CD14-positive monocyte (primary cell): ENCODE results near the gene ACMSD. TPM values are rescaled to one million over a fixed set of nuclear protein-coding genes. Genes with fewer than 3 reads are reported as not detected.

Experiments used
- DNase-seq, 3 donors: peaks; one replicate each; pipeline ENCODE4 v3.0.0-alpha.2; 2011 to 2022
- H2AFZ ChIP-seq: 2 replicates; pipeline ENCODE4 v1.6.0; 2012; ENCODE audit warnings: mild to moderate bottlenecking, low read depth, low read length, inconsistent platforms; ENCODE audit not compliant: insufficient read depth, poor library complexity, severe bottlenecking
- H3K27ac ChIP-seq, 2 donors: 1 replicate in 1 of 2; 2 replicates in 1 of 2; pipeline ENCODE4 v1.5.1; 2012 to 2013; ENCODE audit warnings: low read length in 2 of 2, control low read depth in 1 of 2, inconsistent platforms in 1 of 2, low read depth in 1 of 2, mild to moderate bottlenecking in 1 of 2
- H3K27me3 ChIP-seq, 2 donors: one replicate each; pipeline versions ENCODE4 v1.6.0 to v1.6.1; 2011 to 2013; ENCODE audit warnings: low read length in 2 of 2; ENCODE audit not compliant: control insufficient read depth in 2 of 2, insufficient read depth in 2 of 2
- H3K36me3 ChIP-seq, 2 donors: replicated peaks in 1 of 2; 1 replicate in 1 of 2; 2 replicates in 1 of 2; pipeline versions ENCODE4 v1.5.1 to v1.6.1; 2012 to 2013; ENCODE audit warnings: low read length in 2 of 2, control low read depth in 1 of 2, inconsistent platforms in 1 of 2, mild to moderate bottlenecking in 1 of 2; ENCODE audit not compliant: insufficient read depth in 2 of 2, control insufficient read depth in 1 of 2
- H3K4me1 ChIP-seq, 2 donors: 1 replicate in 1 of 2; 2 replicates in 1 of 2; pipeline versions ENCODE4 v1.5.1 to v1.6.1; 2012 to 2013; ENCODE audit warnings: low read length in 2 of 2, control low read depth in 1 of 2, inconsistent platforms in 1 of 2, mild to moderate bottlenecking in 1 of 2, moderate library complexity in 1 of 2; ENCODE audit not compliant: insufficient read depth in 2 of 2, control insufficient read depth in 1 of 2
- H3K4me2 ChIP-seq: replicated peaks from 2 replicates; pipeline ENCODE3; 2012; ENCODE audit warnings: low read length, moderate library complexity, mild to moderate bottlenecking; ENCODE audit not compliant: poor library complexity, severe bottlenecking; ENCODE audit errors: extremely low read depth
- H3K4me3 ChIP-seq, 3 experiments: fragments of 200-600 bp in 1 of 3; sonication (generic) in 1 of 3; replicated peaks in 1 of 3; 1 replicate in 2 of 3; 2 replicates in 1 of 3; pipeline ENCODE4 v1.5.1; 2011 to 2013; ENCODE audit warnings: low read length in 3 of 3, mild to moderate bottlenecking in 3 of 3, control low read depth in 2 of 3, low read depth in 2 of 3, inconsistent platforms in 1 of 3, moderate library complexity in 1 of 3
- H3K79me2 ChIP-seq: 2 replicates; pipeline ENCODE4 v1.6.0; 2012; ENCODE audit warnings: mild to moderate bottlenecking, control low read depth, inconsistent platforms, low read length, moderate library complexity; ENCODE audit not compliant: insufficient read depth
- H3K9ac ChIP-seq: 2 replicates; pipeline ENCODE4 v1.6.0; 2017; ENCODE audit warnings: low read length, mild to moderate bottlenecking; ENCODE audit not compliant: insufficient read depth, poor library complexity, severe bottlenecking
- H3K9me3 ChIP-seq, 2 donors: replicated peaks in 1 of 2; 1 replicate in 1 of 2; 2 replicates in 1 of 2; pipeline versions ENCODE4 v1.5.1 to v1.6.1; 2012 to 2013; ENCODE audit warnings: low read length in 2 of 2, control low read depth in 1 of 2; ENCODE audit not compliant: control insufficient read depth in 1 of 2, insufficient read depth in 1 of 2
- H4K20me1 ChIP-seq: 2 replicates; pipeline ENCODE4 v1.6.0; 2012; ENCODE audit warnings: mild to moderate bottlenecking, low read length, control low read depth, moderate library complexity; ENCODE audit not compliant: insufficient read depth
- H3K27ac Mint-ChIP-seq, 7 donors: one replicate each; pipeline ENCODE4 v1.8.0; 2020; ENCODE audit warnings: mild to moderate bottlenecking in 7 of 7, mixed read lengths in 7 of 7, moderate library complexity in 6 of 7, inconsistent platforms in 2 of 7
- H3K27me3 Mint-ChIP-seq, 3 donors: one replicate each; pipeline ENCODE4 v1.8.0; 2021 to 2022; ENCODE audit warnings: low read depth in 3 of 3, mild to moderate bottlenecking in 3 of 3, mixed read lengths in 3 of 3, moderate library complexity in 3 of 3, inconsistent platforms in 1 of 3
- H3K36me3 Mint-ChIP-seq, 2 donors: one replicate each; pipeline ENCODE4 v1.8.0; 2020; ENCODE audit warnings: mixed read lengths in 2 of 2, inconsistent platforms in 1 of 2, mild to moderate bottlenecking in 1 of 2
- H3K4me1 Mint-ChIP-seq: one replicate; pipeline ENCODE4 v1.8.0; 2020; ENCODE audit warnings: mild to moderate bottlenecking, mixed read lengths
- H3K4me3 Mint-ChIP-seq, 2 donors: one replicate each; pipeline ENCODE4 v1.8.0; 2020; ENCODE audit warnings: mild to moderate bottlenecking in 2 of 2, mixed read lengths in 2 of 2, moderate library complexity in 1 of 2
- H3K9me3 Mint-ChIP-seq, 7 donors: one replicate each; pipeline ENCODE4 v1.8.0; 2020 to 2022; ENCODE audit warnings: mixed read lengths in 7 of 7, mild to moderate bottlenecking in 6 of 7, moderate library complexity in 6 of 7, inconsistent platforms in 2 of 7
- WGBS: methylation state at CpG from one replicate; pipeline ENCODE4 v1.1.5; 2013; ENCODE audit warnings: missing lambda C conversion rate; ENCODE audit not compliant: insufficient coverage; 5-methylcytosine and 5-hydroxymethylcytosine counted together
- intact Hi-C, 2 donors: fragments of 100-400 bp; cut with micrococcal nuclease; formaldehyde crosslinking; loops; one replicate each; pipeline versions ENCODE4 v1.15.0 to v1.15.1; 2023
- polyA plus RNA-seq, 3 donors: library from polyadenylated mRNA; depleted of rRNA in 1 of 3; unstranded in 2 of 3; stranded (reverse) in 1 of 3; fragments of 300-500 nt in 2 of 3; fragments of >200 nt in 1 of 3; fragmentation: Illumina TruSeq in 2 of 3; gene quantifications; 1 replicate in 2 of 3; 2 replicates in 1 of 3; pipeline ENCODE4 v1.2.3, GENCODE V29; 2012 to 2021
- TF ChIP-seq, protein P1 (sequence below): fragments of 200-600 bp; IDR thresholded peaks from one replicate; pipeline ENCODE4 v1.8.0; 2022; ENCODE audit warnings: antibody characterized with exemption, mild to moderate bottlenecking

ACMSD gene
- polyA plus RNA-seq, 3 donors = not detected

DNA sequence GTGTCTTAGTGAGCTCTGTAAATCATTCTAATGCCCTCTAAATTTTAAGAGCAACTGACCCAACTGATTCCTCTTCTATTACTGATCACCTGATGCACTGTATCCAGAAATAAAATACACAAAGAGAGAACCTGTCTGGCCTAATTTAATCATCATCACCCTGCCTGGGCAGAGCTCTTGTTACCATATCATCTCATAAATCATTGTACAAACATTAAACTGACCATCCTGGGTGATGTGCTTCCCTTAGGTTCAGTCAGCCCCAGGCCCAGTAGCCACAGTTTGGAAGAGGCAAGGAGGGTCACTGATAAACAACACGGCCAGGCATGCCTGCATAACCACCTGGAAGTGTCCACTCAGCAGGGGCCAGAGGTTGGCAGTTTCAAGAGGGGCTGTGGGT, 22.7 kb upstream of the ACMSD start:
- H3K4me3 Mint-ChIP-seq = no peak overlapping the region
- no peak for DNase-seq
- no peaks in the 10 kb centered on the region for H3K36me3 Mint-ChIP-seq
- H3K27me3 Mint-ChIP-seq = peaks cover 0 to 6% (median 0%) of the 10 kb centered on the region in 3 donors
- H3K4me3 ChIP-seq = no peak overlapping the region
- H3K9ac ChIP-seq = no peak overlapping the region
- H3K27ac ChIP-seq = no peak overlapping the region
- H3K4me1 ChIP-seq = no peaks in the 10 kb centered on the region
- no peaks in the 10 kb centered on the region for H3K27me3 ChIP-seq
- intact Hi-C loops = no loop called here
- no peak overlapping the region for H3K27ac Mint-ChIP-seq
- no peaks in the 10 kb centered on the region for H4K20me1 ChIP-seq
- H3K79me2 ChIP-seq = no peaks in the 10 kb centered on the region
- no CpG with 5 or more reads among the region's 1 CpG for WGBS
- H3K36me3 ChIP-seq = no peaks in the 10 kb centered on the region
- TF ChIP-seq, protein P1, sequence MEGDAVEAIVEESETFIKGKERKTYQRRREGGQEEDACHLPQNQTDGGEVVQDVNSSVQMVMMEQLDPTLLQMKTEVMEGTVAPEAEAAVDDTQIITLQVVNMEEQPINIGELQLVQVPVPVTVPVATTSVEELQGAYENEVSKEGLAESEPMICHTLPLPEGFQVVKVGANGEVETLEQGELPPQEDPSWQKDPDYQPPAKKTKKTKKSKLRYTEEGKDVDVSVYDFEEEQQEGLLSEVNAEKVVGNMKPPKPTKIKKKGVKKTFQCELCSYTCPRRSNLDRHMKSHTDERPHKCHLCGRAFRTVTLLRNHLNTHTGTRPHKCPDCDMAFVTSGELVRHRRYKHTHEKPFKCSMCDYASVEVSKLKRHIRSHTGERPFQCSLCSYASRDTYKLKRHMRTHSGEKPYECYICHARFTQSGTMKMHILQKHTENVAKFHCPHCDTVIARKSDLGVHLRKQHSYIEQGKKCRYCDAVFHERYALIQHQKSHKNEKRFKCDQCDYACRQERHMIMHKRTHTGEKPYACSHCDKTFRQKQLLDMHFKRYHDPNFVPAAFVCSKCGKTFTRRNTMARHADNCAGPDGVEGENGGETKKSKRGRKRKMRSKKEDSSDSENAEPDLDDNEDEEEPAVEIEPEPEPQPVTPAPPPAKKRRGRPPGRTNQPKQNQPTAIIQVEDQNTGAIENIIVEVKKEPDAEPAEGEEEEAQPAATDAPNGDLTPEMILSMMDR = no peak
- no peaks in the 10 kb centered on the region for H3K4me1 Mint-ChIP-seq
- H2AFZ ChIP-seq = no peak overlapping the region
- H3K4me2 ChIP-seq = no peak overlapping the region
- peaks cover 12 to 18% of the 10 kb centered on the region in 2 donors for H3K9me3 ChIP-seq
- peaks cover 11 to 23% (median 21%) of the 10 kb centered on the region in 7 donors for H3K9me3 Mint-ChIP-seq

DNA sequence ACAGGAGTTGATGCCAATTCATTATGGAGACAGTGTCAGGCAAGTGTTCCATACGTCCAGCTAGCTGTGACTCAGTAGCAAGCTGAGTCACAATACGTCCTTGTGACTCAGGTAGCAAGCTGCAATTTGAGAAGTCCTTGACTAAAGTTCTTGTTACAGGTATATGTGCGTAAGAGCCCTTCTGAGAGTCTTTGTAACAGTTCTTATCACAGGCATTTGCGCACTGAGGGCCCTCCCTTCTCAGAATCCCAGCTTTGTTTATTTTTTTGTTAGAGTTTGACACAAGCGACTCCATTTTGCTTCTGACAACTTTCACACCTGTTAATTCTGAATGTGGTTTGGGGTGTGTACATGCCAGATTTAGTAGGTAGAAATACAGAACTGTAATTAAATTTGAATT, 20.1 kb upstream of the ACMSD start:
- H3K4me3 Mint-ChIP-seq = no peak overlapping the region
- H3K27ac Mint-ChIP-seq = no peak overlapping the region
- H3K4me2 ChIP-seq = no peak overlapping the region
- H3K79me2 ChIP-seq = no peaks in the 10 kb centered on the region
- DNase-seq = no peak
- TF ChIP-seq, protein P1 = no peak
- no peak overlapping the region for H3K4me3 ChIP-seq
- no peaks in the 10 kb centered on the region for H3K4me1 ChIP-seq
- intact Hi-C loops = no loop called here
- H3K27me3 ChIP-seq = no peaks in the 10 kb centered on the region
- no peak overlapping the region for H2AFZ ChIP-seq
- no peaks in the 10 kb centered on the region for H4K20me1 ChIP-seq
- no peaks in the 10 kb centered on the region for H3K36me3 ChIP-seq
- H3K36me3 Mint-ChIP-seq = no peaks in the 10 kb centered on the region
- no peaks in the 10 kb centered on the region for H3K4me1 Mint-ChIP-seq
- WGBS = 89% methylated on average over 2 of the region's 5 CpGs
- no peaks in the 10 kb centered on the region for H3K9me3 ChIP-seq
- peaks cover 0 to 5% (median 0%) of the 10 kb centered on the region in 3 donors for H3K27me3 Mint-ChIP-seq
- no peak overlapping the region for H3K9ac ChIP-seq
- H3K9me3 Mint-ChIP-seq = peaks cover 0 to 14% (median 3%) of the 10 kb centered on the region in 7 donors
- no peak overlapping the region for H3K27ac ChIP-seq
